ENCODE results near the gene MAP7D2. TPM values are rescaled to one million over a fixed set of nuclear protein-coding genes. Genes with fewer than 3 reads are reported as not detected.
A peak's percentile ranks its signal among the peaks of the same experiment; 100 is the strongest.

The MAP7D2 gene
- total and polyA plus RNA-seq, 2 donors from 2014 or later: 0.76 to 3.6 TPM

DNA sequence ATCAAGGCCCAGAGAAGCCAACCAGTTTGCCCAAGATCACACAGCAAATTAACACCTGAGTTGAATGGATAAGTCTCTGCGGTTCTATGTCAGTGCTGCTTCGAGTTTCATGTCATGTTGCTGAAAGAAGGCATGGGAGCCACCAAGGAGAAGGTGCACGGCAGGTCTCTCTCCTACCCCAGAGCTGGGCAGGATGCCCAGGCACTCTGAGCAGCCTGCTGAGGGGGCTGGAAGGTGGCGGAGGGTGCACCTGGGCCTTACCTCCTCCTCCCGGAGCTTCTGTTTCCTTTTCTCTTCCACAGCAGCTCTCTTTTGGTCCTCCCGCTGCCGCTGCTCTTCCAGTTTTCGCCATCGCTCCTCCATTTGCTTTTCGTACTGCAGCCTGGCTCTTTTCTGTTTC, 53.6 kb downstream of the MAP7D2 start:
- H3K27ac ChIP-seq (ENCODE audit: low read depth in 2 of 2, low read length in 2 of 2): no peak overlapping the region
- H3K4me3 ChIP-seq (ENCODE audit: low read length in 3 of 3): no peak overlapping the region
- H3K27me3 ChIP-seq (ENCODE audit: control insufficient read depth, insufficient read depth, low read length): peaks cover 13% of the 10 kb centered on the region
- FAIRE-seq (no peak), DNase-seq (no peak)
- H3K9me3 ChIP-seq (ENCODE audit: control insufficient read depth in 2 of 3, insufficient read depth in 1 of 3, low read length in 3 of 3): no peaks in the 10 kb centered on the region
- no peak for TF ChIP-seq CTCF (IDR thresholded peaks at IDR 0.05; ENCODE audit: borderline replicate concordance, extremely low read depth, insufficient read depth)
- intact Hi-C loops (cut with DNase I): no loop called here
- no peaks in the 10 kb centered on the region for H3K4me1 ChIP-seq (ENCODE audit: control insufficient read depth in 2 of 3, insufficient read depth in 2 of 3, low read depth in 1 of 3, low read length in 3 of 3)
- no peaks in the 10 kb centered on the region for H3K36me3 ChIP-seq (ENCODE audit: control insufficient read depth in 2 of 3, insufficient read depth in 3 of 3, low read length in 3 of 3)
- no peak overlapping the region for H3K9ac ChIP-seq (ENCODE audit: low read length in 3 of 3)

GRCh38 chrX:20061855-20062254, 54.9 kb downstream of the MAP7D2 start:
- Histone ChIP-seq H3K27me3 (ENCODE audit: control insufficient read depth, insufficient read depth, low read length) (peaks cover 14% of the 10 kb centered on the region), H3K4me3 (ENCODE audit: low read length in 3 of 3) (no peak overlapping the region), H3K4me1 (ENCODE audit: control insufficient read depth in 2 of 3, insufficient read depth in 2 of 3, low read depth in 1 of 3, low read length in 3 of 3) (peaks cover 0 to 2% (median 0%) of the 10 kb centered on the region in 3 donors), H3K36me3 (ENCODE audit: control insufficient read depth in 2 of 3, insufficient read depth in 3 of 3, low read length in 3 of 3) (no peaks in the 10 kb centered on the region), H3K27ac (ENCODE audit: low read depth in 2 of 2, low read length in 2 of 2) (no peak overlapping the region), H3K9me3 (ENCODE audit: control insufficient read depth in 2 of 3, insufficient read depth in 1 of 3, low read length in 3 of 3) (no peaks in the 10 kb centered on the region), H3K9ac (ENCODE audit: low read length in 3 of 3) (no peak overlapping the region)
- TF ChIP-seq CTCF (IDR thresholded peaks at IDR 0.05; ENCODE audit: borderline replicate concordance, extremely low read depth, insufficient read depth): no peak
- DNase-seq (no peak), FAIRE-seq (no peak)
- intact Hi-C loops (cut with DNase I): no loop called here

GRCh38 chrX:20060961-20061748, 55.6 kb downstream of the MAP7D2 start:
- Histone ChIP-seq H3K4me1 (ENCODE audit: control insufficient read depth in 2 of 3, insufficient read depth in 2 of 3, low read depth in 1 of 3, low read length in 3 of 3) (peaks cover 0 to 2% (median 0%) of the 10 kb centered on the region in 3 donors), H3K9me3 (ENCODE audit: control insufficient read depth in 2 of 3, insufficient read depth in 1 of 3, low read length in 3 of 3) (no peaks in the 10 kb centered on the region), H3K27me3 (ENCODE audit: control insufficient read depth, insufficient read depth, low read length) (peaks cover 11% of the 10 kb centered on the region), H3K9ac (ENCODE audit: low read length in 3 of 3) (no peak overlapping the region), H3K4me3 (ENCODE audit: low read length in 3 of 3) (no peak overlapping the region), H3K27ac (ENCODE audit: low read depth in 2 of 2, low read length in 2 of 2) (no peak overlapping the region), H3K36me3 (ENCODE audit: control insufficient read depth in 2 of 3, insufficient read depth in 3 of 3, low read length in 3 of 3) (no peaks in the 10 kb centered on the region)
- intact Hi-C loops (cut with DNase I): no loop called here
- DNase-seq: peak in 1 of 5 donors; percentile 60
- TF ChIP-seq CTCF (IDR thresholded peaks at IDR 0.05; ENCODE audit: borderline replicate concordance, extremely low read depth, insufficient read depth): no peak
- FAIRE-seq: no peak

Data from kidney (tissue), 14 donors.